GM13977 (cell line): ENCODE results near the gene MAP2.
A peak's percentile ranks its signal among the peaks of the same experiment; 100 is the strongest.

Source experiments
- DNase-seq: peaks from one replicate; pipeline ENCODE4 v3.0.0; 2012; ENCODE audit warnings: low spot score
- CTCF ChIP-seq: IDR thresholded peaks from 2 replicates; pipeline ENCODE4 v1.5.1; 2012; ENCODE audit warnings: mild to moderate bottlenecking, control low read depth; ENCODE audit not compliant: insufficient read depth; ENCODE audit errors: extremely low read depth, missing control alignments
- in situ Hi-C: fragments of 300-500 bp; cut with MboI; formaldehyde crosslinking; loops from one replicate; pipeline ENCODE4 v1.12.0; 2022; ENCODE audit warnings: low sequenced_read_pairs, low pct_unique_long_range_greater_than_20kb, mixed read lengths, inconsistent platforms; ENCODE audit not compliant: unreplicated experiment

The MAP2 gene

GRCh38 chr2:209762563-209762962, 338.7 kb downstream of the MAP2 start:
- in situ Hi-C loops: no loop called here
- TF ChIP-seq CTCF: no peak
- no peak for DNase-seq

GRCh38 chr2:209763106-209763505, 339.3 kb downstream of the MAP2 start:
- in situ Hi-C loops: no loop called here
- TF ChIP-seq CTCF: no peak
- no peak for DNase-seq

GRCh38 chr2:209766613-209767012, 342.8 kb downstream of the MAP2 start:
- no peak for DNase-seq
- in situ Hi-C loops: no loop called here
- no peak for TF ChIP-seq CTCF

- in situ Hi-C loops: no loop called here
- no peak for DNase-seq
- TF ChIP-seq CTCF: no peak
Observed at GRCh38 chr2:209767316-209767715, 343.5 kb downstream of the MAP2 start.

GRCh38 chr2:209768557-209768956, 344.7 kb downstream of the MAP2 start:
- DNase-seq: no peak
- in situ Hi-C loops: no loop called here
- no peak for TF ChIP-seq CTCF

- DNase-seq: peak; percentile 61
- in situ Hi-C loops: no loop called here
- TF ChIP-seq CTCF: no peak
Observed at GRCh38 chr2:209771474-209772289, 347.8 kb downstream of the MAP2 start, which contains the start of gene UNC80. UNC80 (plus strand) TSS chr2:209771832; CDS start chr2:209772073, 241 bp downstream.
